ENCODE results near the gene SCN9A.

SCN9A gene

DNA sequence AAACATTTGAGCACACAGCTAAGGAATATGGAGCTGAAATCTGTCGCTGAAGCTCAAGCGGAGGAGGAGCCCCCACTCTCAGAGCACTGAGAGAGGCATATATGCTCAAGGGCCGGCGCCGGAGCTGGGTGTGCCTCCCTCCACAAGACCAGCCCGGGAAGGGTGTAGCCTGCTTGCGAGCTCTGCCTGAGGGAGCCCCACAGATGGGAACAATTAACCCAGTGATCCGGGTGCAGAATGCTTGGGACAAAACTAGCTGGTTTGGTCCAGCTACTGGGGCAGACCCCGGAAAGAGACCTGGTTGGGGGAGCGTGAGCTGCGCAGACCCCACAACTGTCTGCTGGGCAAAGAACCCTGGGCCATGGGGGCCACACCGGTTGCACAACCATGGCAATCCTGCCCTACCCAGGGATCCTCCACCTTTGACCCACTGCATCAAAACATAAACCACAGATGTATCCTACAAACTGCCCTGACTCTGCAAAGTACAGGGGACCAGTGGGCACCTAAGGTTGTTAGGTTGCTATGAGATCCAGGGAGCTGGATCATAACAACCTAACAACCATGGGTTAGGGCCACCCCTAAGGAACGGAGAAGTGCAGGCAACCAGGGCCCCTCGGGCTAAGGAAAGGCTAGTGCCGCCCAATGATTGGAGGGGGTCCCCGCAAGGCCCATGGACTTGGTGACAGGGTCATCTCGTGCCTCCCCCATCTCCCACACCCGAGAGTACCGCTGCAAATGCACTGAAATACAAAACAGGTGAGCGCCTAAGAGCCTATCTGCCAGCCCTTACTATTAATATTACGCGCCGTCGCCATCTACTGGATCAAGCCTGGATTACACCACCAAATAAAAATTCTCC is 194.6 kb downstream of the SCN9A start:
- no peak for DNase-seq (ENCODE audit: low read depth in 1 of 2, low spot score in 1 of 2)

DNA sequence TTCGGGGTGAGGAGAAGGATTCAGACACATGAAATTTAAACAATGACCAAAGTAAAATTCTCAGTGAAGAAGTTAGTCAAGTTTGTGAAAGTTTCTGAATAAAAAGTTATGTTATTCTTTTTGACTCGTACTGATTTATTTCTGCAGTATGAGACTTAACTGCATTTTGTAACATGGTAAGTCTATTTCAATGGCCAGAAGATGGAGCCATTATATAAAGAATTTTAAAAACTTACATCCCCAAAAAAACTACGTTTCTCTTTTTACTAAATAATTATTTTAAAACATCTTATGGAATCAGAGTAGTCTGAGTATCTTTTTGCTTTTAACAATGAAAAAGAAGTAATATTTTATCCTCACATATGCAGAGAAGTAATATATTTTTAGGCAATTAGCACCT is 196.5 kb downstream of the SCN9A start:
- no peak for DNase-seq (ENCODE audit: low read depth in 1 of 2, low spot score in 1 of 2)

GRCh38 chr2:166173263-166173662 is 202.5 kb downstream of the SCN9A start:
- DNase-seq (ENCODE audit: low read depth in 1 of 2, low spot score in 1 of 2): no peak

GRCh38 chr2:166171216-166171615 is 204.5 kb downstream of the SCN9A start:
- no peak for DNase-seq (ENCODE audit: low read depth in 1 of 2, low spot score in 1 of 2)

DNA sequence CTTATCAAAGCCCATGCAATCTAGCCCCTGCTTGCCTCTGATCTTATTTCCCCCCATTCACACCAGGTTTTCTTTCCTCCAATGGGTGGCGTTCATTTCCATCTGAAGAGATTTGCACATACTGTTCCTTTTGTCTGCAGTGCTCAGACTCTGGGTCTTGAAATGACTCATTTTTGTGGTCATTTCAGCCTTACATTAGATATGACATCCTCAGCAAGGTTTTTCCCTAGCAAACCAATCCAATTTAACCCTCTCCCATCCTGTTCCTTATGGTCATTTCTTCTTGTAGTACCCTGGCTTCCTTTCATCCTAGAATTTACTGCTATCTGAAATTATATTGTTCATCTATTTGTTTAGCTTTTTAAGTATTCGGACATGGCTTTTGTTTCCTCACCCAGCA is 205.4 kb downstream of the SCN9A start:
- no peak for DNase-seq (ENCODE audit: low read depth in 1 of 2, low spot score in 1 of 2)

GRCh38 chr2:166167449-166167848 is 208.3 kb downstream of the SCN9A start:
- no peak for DNase-seq (ENCODE audit: low read depth in 1 of 2, low spot score in 1 of 2)

DNA sequence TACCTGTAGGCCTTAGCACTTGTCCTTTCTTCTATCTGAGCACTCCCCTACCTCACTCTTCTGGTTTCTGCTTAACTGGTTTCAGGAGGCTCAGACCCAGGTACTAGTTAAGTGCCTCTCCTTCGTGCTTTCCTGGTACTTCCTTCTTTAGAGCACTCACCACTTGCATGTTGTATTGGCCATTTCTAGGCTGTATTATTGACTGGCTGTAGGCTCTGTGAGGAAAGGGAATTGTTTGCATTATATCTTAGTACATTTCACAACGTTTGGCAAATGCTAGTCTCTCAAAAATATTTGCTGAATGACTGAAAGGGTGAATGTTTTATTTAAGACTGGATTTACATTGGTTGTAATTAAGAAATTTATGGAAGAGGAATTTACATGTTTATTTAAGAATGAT is 212.0 kb downstream of the SCN9A start:
- no peak for DNase-seq (ENCODE audit: low read depth in 1 of 2, low spot score in 1 of 2)

- no peak for DNase-seq (ENCODE audit: low read depth in 1 of 2, low spot score in 1 of 2)
Observed at GRCh38 chr2:166158546-166158945, 217.2 kb downstream of the SCN9A start.

- no peak for DNase-seq (ENCODE audit: low read depth in 1 of 2, low spot score in 1 of 2)
Observed at GRCh38 chr2:166157578-166157977, 218.2 kb downstream of the SCN9A start.

DNA sequence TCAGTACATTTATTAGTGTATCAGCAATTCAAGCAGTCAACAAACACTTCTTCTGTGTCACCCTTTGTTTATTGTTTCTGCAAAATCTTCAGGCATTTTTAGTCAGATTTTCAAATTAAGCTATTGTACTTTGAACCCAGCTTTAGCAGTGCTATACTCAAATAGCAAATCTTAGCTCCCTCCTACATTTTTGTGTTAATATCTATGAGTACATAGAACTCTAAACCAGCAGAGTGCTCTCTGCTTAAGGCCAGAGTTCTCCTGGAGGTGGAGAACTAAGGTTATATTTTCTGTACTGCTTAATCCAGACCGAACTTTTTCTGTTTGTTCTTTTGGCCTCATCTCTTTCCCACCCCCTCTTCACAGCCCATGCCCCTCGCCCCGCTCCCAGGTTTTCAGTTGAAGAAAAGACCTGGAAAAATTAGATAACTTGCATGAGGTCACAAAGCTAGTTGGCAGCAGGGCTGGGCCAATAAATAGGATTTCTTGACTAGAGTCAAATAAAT is 218.7 kb downstream of the SCN9A start:
- DNase-seq (ENCODE audit: low read depth in 1 of 2, low spot score in 1 of 2): no peak

DNA sequence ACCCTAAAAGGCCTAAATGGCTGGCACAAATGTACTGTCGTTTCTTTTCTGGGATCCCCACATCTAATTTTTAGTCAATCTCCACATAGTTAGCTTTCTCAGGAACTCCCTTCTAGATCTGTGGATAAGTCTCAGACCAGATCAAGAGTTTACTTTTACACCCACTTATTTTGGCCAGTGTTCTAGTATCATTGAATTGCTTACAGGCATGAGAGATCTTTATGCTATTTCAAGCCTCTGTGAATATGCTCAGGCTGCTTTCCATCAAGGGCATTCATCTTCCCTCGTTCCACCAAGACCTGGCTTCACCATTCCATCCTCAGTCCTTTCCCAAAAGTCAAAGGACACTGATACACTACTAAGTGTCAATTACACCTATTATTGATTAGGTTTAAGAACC is 220.2 kb downstream of the SCN9A start:
- DNase-seq (ENCODE audit: low read depth in 1 of 2, low spot score in 1 of 2): no peak

DNA sequence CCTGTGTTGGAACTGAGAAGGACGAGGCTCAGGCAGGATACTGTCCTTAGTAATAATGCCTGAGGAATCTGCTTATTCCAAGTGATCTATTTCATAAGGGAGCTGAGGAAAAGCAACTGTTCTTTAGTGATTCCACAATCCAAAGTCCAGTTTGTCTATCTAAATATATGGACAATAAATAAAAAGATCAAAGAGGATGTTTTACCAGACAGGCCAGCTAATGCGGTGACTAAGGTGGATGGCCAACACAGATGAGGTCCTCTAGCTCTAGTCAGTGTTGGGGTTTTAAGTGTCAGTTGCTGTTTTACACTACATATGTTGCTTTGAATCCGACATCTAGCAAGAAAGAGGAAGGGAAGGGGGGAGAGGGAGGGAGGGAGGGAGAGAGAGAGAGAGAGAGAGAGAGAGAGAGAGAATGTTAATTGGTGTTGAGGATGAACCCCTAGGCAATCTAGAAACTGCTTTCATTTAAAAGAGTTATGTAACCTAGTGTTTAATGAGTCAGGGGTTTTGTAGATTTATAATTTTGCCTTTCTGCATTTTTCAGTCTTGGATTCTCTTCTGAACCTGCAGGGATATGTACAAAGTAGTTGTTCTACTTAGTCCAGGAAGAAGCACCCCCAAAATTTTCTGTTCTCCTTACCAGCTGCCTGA is 220.9 kb downstream of the SCN9A start:
- DNase-seq (ENCODE audit: low read depth in 1 of 2, low spot score in 1 of 2): no peak

GRCh38 chr2:166152064-166152463 is 223.7 kb downstream of the SCN9A start:
- DNase-seq (ENCODE audit: low read depth in 1 of 2, low spot score in 1 of 2): no peak

GRCh38 chr2:166148500-166149400 is 227.0 kb downstream of the SCN9A start:
- DNase-seq (ENCODE audit: low read depth in 1 of 2, low spot score in 1 of 2): no peak

GRCh38 chr2:166147883-166148282 is 227.9 kb downstream of the SCN9A start:
- DNase-seq (ENCODE audit: low read depth in 1 of 2, low spot score in 1 of 2): no peak
